ENCODE data around the gene EXOC4.

Gene EXOC4

DNA sequence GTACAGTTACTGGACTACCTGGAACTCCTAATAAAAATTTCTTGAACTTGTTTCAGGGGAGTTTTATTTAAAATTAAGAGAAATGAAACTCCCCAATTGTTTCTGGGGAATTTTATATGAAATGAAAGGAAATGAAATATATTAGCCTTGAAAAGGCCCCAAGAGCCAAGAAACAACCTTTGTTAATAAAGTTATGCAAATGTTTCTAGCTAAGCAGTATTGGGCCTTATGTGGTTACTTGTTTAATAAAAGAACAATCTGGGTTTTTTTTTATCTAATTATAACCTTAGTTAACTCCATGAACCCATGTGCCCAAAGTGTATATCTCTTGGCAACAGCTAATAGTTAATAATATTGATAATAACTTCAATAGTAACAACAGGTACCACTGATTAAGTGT, 222.8 kb downstream of the EXOC4 start:
- Histone ChIP-seq H3K36me3 (ENCODE audit: insufficient read depth, low read length) (no peaks in the 10 kb centered on the region), H3K9ac (ENCODE audit: low read depth, low read length) (no peak overlapping the region), H3K9me3 (ENCODE audit: control insufficient read depth, insufficient read depth, low read length) (no peaks in the 10 kb centered on the region), H3K4me1 (ENCODE audit: insufficient read depth, low read length) (no peaks in the 10 kb centered on the region)

DNA sequence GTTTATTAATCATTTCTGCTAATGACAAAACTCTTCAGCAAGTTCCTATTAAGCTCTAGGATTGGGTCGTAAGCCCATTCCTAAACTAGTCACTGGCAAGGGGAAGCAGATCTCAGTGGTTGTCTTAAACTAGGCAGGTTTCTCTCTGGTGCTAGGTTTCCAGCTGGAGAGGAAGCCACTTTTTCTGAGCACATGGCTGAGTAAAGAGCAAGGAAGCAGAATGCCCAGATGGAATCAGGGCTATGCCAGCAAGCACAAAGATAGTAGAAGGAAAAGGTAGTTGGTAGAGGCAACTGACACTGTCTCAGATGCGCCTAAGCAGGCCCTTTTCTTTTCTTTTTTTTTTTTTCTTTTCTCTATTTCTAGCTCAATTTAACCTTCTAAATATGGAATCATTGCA, 224.9 kb downstream of the EXOC4 start:
- H3K4me1 ChIP-seq (ENCODE audit: insufficient read depth, low read length) = no peaks in the 10 kb centered on the region
- H3K9ac ChIP-seq (ENCODE audit: low read depth, low read length) = no peak overlapping the region
- no peaks in the 10 kb centered on the region for H3K36me3 ChIP-seq (ENCODE audit: insufficient read depth, low read length)
- no peaks in the 10 kb centered on the region for H3K9me3 ChIP-seq (ENCODE audit: control insufficient read depth, insufficient read depth, low read length)

DNA sequence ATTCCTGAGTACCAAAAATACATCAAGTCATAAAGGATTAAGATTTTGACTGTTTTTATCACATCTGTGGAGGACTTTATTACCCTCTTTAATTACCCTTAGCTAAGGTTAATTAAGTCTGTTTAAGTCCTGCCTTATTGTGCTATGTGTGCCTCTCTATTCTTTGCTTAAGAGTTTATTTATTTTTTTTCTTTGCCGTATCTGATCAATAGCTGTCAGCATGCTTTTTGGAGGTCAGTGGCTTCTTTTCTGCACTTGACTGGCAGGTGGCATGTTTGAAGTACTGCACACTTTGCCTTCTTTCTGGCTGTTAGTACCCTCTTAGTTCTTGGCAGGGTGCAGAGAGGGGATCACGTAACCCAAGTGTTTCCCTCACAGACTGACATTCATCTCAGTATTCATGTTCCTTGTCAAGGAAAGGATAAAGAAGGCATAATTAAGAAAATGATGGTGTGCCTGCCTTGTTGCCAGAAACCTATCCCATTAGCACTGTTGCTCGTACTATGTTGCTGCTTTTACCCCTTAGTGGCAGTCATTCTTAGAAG, 225.8 kb downstream of the EXOC4 start:
- H3K36me3 ChIP-seq (ENCODE audit: insufficient read depth, low read length) = no peaks in the 10 kb centered on the region
- H3K9ac ChIP-seq (ENCODE audit: low read depth, low read length) = no peak overlapping the region
- H3K4me1 ChIP-seq (ENCODE audit: insufficient read depth, low read length) = no peaks in the 10 kb centered on the region
- no peaks in the 10 kb centered on the region for H3K9me3 ChIP-seq (ENCODE audit: control insufficient read depth, insufficient read depth, low read length)

DNA sequence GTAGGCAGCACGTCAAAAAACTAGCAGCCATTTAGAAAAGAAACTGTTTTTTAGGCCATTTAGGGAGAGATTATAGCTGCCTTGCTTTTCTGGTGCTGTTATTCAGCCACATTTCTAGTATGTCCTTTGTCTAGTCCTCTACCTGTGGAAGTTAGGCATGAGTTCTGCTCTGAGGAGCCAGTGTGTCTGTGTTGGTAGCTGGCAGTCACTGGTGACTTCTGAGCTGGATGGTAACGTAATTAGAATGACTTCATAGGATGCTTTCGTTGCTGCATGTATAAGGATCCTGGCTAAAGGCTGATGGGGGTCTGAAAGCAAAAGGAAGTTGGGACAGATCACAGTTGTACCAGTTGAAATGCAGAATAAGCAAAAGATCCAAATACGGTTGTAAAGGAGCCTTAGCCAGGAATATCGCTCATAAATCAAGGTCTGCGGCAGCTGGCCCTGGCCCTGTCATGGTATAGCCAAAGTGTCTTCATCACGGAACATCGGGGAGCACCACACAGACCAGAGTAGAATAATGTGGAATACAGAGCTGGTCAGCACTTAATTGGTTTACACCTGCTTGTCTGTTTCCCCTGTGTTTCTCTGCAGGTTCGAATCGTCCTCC, 226.7 kb downstream of the EXOC4 start:
- H3K4me1 ChIP-seq (ENCODE audit: insufficient read depth, low read length) = no peaks in the 10 kb centered on the region
- no peaks in the 10 kb centered on the region for H3K9me3 ChIP-seq (ENCODE audit: control insufficient read depth, insufficient read depth, low read length)
- no peaks in the 10 kb centered on the region for H3K36me3 ChIP-seq (ENCODE audit: insufficient read depth, low read length)
- no peak overlapping the region for H3K9ac ChIP-seq (ENCODE audit: low read depth, low read length)

DNA sequence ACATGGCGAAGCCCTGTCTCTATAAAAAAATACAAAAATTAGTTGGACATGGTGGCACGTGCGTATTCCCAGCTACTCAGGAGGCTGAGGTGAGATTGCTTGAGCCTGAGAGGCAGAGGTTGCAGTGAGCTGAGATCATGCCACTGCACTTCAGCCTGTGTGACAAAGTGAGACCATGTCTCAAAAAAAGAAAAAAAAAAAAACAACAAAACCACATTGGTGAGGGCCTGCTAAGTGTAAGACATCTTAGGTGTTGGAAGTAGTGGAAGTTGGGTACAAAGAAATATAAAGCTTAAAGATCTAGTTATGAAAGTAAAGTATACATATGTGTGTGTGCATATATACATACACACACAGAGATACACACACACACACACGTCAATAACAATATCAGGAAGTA, 228.0 kb downstream of the EXOC4 start:
- Histone ChIP-seq H3K4me1 (ENCODE audit: insufficient read depth, low read length) (no peaks in the 10 kb centered on the region), H3K36me3 (ENCODE audit: insufficient read depth, low read length) (no peaks in the 10 kb centered on the region), H3K9ac (ENCODE audit: low read depth, low read length) (no peak overlapping the region), H3K9me3 (ENCODE audit: control insufficient read depth, insufficient read depth, low read length) (no peaks in the 10 kb centered on the region)

GRCh38 chr7:133481676-133482075, 228.8 kb downstream of the EXOC4 start:
- Histone ChIP-seq H3K9ac (ENCODE audit: low read depth, low read length) (no peak overlapping the region), H3K9me3 (ENCODE audit: control insufficient read depth, insufficient read depth, low read length) (no peaks in the 10 kb centered on the region), H3K36me3 (ENCODE audit: insufficient read depth, low read length) (no peaks in the 10 kb centered on the region), H3K4me1 (ENCODE audit: insufficient read depth, low read length) (no peaks in the 10 kb centered on the region)

DNA sequence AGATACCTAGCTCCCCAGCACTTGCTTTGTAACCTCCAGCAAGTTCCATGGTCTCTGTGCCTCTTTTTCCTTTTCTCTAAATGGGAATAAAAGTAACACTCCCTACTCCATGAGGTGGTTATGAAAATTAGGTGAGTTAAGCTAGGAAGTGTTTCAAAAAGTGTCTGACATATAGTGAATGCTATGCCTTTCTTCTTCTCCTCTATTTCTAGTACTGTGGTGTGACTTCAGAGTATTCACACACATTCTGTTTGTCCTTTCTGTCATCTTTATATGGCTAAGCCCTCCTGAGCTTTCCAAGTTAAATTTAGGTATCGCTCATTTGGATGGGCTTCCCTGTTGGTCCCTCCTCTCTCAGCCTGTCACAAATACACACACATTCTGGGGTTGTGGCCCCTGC, 229.7 kb downstream of the EXOC4 start:
- Histone ChIP-seq H3K9ac (ENCODE audit: low read depth, low read length) (no peak overlapping the region), H3K4me1 (ENCODE audit: insufficient read depth, low read length) (no peaks in the 10 kb centered on the region), H3K36me3 (ENCODE audit: insufficient read depth, low read length) (no peaks in the 10 kb centered on the region), H3K9me3 (ENCODE audit: control insufficient read depth, insufficient read depth, low read length) (no peaks in the 10 kb centered on the region)

DNA sequence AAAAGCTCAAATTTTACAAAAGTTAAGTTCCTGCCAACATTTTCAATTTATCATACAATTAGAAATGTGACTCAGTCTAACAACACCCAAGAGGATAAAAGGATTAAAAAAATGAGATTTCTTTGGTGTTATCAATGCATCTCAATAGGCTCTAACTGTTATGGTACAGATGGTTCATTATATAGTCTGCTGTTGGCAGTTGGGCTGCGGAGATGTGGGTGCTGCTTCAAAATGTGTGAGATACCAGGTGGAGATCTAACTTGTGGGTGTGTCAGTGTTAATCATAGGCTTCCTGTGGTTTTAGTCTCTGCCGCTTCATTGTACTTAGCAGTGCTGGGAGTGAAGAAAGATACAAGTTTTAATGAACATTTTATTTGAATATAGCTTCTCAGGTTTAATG, 231.2 kb downstream of the EXOC4 start:
- Histone ChIP-seq H3K9ac (ENCODE audit: low read depth, low read length) (no peak overlapping the region), H3K9me3 (ENCODE audit: control insufficient read depth, insufficient read depth, low read length) (no peaks in the 10 kb centered on the region), H3K36me3 (ENCODE audit: insufficient read depth, low read length) (no peaks in the 10 kb centered on the region), H3K4me1 (ENCODE audit: insufficient read depth, low read length) (no peaks in the 10 kb centered on the region)

DNA sequence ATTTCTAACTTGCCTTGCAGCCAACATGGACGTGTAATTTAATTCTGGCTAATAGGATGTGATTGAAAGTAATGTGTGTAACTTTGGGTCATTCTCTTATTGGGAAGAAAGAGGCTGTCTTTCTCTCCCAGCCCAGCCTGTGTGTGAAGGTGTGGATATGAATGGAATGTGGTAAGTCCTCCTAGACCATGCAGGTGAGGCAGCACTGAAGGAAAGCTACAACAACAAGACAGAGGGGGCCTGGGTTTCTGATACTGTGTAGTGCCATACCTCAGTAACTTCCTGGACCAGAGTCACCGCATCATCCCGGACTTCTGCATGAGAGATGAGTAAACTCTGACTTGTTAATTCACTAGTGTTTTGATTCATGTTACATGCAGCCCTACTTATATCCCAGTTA, 237.0 kb downstream of the EXOC4 start:
- Histone ChIP-seq H3K9me3 (ENCODE audit: control insufficient read depth, insufficient read depth, low read length) (no peaks in the 10 kb centered on the region), H3K36me3 (ENCODE audit: insufficient read depth, low read length) (no peaks in the 10 kb centered on the region), H3K4me1 (ENCODE audit: insufficient read depth, low read length) (no peaks in the 10 kb centered on the region), H3K9ac (ENCODE audit: low read depth, low read length) (no peak overlapping the region)

DNA sequence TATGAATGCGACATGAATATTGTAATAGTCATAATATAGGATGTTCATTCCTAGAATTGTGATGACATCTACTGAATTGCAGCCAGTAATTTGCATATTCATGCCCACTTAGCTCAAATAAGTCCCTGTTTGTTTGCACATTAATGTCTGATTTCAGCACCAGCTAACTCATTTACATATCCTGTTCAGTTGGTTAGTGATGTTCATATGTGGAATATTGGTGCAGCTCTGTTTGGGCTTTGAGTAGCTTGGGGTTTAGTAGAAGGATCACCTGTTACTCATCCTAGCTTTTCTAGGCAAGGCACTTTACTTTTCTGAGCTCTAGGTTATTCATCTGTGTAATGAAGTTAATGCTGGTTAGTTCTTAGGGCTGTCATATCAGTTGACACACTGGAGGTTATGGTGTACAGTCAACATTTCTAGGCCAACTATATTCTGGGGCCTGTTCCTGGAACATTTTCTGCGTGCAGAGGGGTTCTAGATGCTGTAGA, 238.4 kb downstream of the EXOC4 start:
- no peaks in the 10 kb centered on the region for H3K9me3 ChIP-seq (ENCODE audit: control insufficient read depth, insufficient read depth, low read length)
- no peaks in the 10 kb centered on the region for H3K36me3 ChIP-seq (ENCODE audit: insufficient read depth, low read length)
- no peaks in the 10 kb centered on the region for H3K4me1 ChIP-seq (ENCODE audit: insufficient read depth, low read length)
- no peak overlapping the region for H3K9ac ChIP-seq (ENCODE audit: low read depth, low read length)

- no peaks in the 10 kb centered on the region for H3K36me3 ChIP-seq (ENCODE audit: insufficient read depth, low read length)
- H3K9me3 ChIP-seq (ENCODE audit: control insufficient read depth, insufficient read depth, low read length) = no peaks in the 10 kb centered on the region
- H3K9ac ChIP-seq (ENCODE audit: low read depth, low read length) = no peak overlapping the region
- H3K4me1 ChIP-seq (ENCODE audit: insufficient read depth, low read length) = no peaks in the 10 kb centered on the region
Observed at GRCh38 chr7:133491846-133492652, 239.2 kb downstream of the EXOC4 start.

DNA sequence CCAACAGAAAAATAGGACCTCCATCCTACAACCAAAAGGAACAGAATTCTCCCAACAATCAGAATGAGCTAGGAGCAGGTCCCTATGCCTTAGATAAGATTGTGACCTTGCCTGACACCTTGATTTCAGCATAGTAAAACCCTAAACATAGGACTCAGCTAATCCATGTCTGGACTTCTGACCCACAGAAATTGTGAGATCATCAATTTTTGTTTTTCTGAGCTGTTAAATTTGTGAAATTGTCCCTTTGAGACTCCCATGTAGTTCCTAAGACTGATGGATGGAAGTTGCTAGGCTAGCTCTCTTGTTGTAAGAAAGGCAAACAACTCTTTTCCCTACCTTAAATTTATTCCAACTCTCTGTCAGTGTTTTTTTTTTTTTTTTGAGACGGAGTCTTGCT, 244.2 kb downstream of the EXOC4 start:
- H3K9me3 ChIP-seq (ENCODE audit: control insufficient read depth, insufficient read depth, low read length) = no peaks in the 10 kb centered on the region
- H3K4me1 ChIP-seq (ENCODE audit: insufficient read depth, low read length) = no peaks in the 10 kb centered on the region
- no peak overlapping the region for H3K9ac ChIP-seq (ENCODE audit: low read depth, low read length)
- no peaks in the 10 kb centered on the region for H3K36me3 ChIP-seq (ENCODE audit: insufficient read depth, low read length)

- no peaks in the 10 kb centered on the region for H3K36me3 ChIP-seq (ENCODE audit: insufficient read depth, low read length)
- no peaks in the 10 kb centered on the region for H3K4me1 ChIP-seq (ENCODE audit: insufficient read depth, low read length)
- H3K9ac ChIP-seq (ENCODE audit: low read depth, low read length) = no peak overlapping the region
- H3K9me3 ChIP-seq (ENCODE audit: control insufficient read depth, insufficient read depth, low read length) = no peaks in the 10 kb centered on the region
Observed at GRCh38 chr7:133501771-133502170, 248.9 kb downstream of the EXOC4 start.

- H3K9me3 ChIP-seq (ENCODE audit: control insufficient read depth, insufficient read depth, low read length) = no peaks in the 10 kb centered on the region
- H3K36me3 ChIP-seq (ENCODE audit: insufficient read depth, low read length) = no peaks in the 10 kb centered on the region
- H3K9ac ChIP-seq (ENCODE audit: low read depth, low read length) = no peak overlapping the region
- no peaks in the 10 kb centered on the region for H3K4me1 ChIP-seq (ENCODE audit: insufficient read depth, low read length)
Observed at GRCh38 chr7:133502498-133502897, 249.6 kb downstream of the EXOC4 start.

DNA sequence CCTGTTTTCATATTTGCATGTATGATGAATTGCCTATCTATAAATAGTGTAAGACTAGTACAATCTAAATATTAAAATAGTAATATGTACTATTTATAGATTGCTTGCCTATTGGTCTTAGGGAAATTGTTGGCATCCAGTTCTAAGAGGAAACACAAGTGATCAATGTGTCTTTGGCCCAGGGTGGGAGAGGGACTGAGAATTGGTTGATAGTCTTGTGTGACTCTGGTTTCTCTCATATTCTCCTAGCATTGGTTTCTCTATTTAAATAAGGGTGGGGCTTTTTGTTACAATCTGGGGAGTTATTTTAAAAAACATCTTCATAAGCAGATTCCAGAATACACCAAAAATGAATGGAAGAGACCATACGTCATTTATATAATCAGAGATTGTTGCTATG, 250.1 kb downstream of the EXOC4 start:
- H3K36me3 ChIP-seq (ENCODE audit: insufficient read depth, low read length) = no peaks in the 10 kb centered on the region
- no peaks in the 10 kb centered on the region for H3K9me3 ChIP-seq (ENCODE audit: control insufficient read depth, insufficient read depth, low read length)
- H3K9ac ChIP-seq (ENCODE audit: low read depth, low read length) = no peak overlapping the region
- peaks cover under 1% of the 10 kb centered on the region; the same call in 1 of the 2 replicates for H3K4me1 ChIP-seq (ENCODE audit: insufficient read depth, low read length)

Measured in ES-I3 (cell line).